Measurements from ENCODE around the gene WDR19.
"Not testable (repeated sequence)": the region's sequence is repeated elsewhere in the genome, so short reads cannot be mapped to it uniquely, and the experiment has no call there.

The WDR19 gene

GRCh38 chr4:39181905-39182638 is at the start of gene WDR19:
TSS of gene WDR19 (plus strand) at chr4:39182529. CDS start at chr4:39182558, 29 bp downstream.
- peak; percentile 98 for DNase-seq

GRCh38 chr4:39133623-39134022 is 48.7 kb upstream of the WDR19 start:
- DNase-seq: no peak

DNA sequence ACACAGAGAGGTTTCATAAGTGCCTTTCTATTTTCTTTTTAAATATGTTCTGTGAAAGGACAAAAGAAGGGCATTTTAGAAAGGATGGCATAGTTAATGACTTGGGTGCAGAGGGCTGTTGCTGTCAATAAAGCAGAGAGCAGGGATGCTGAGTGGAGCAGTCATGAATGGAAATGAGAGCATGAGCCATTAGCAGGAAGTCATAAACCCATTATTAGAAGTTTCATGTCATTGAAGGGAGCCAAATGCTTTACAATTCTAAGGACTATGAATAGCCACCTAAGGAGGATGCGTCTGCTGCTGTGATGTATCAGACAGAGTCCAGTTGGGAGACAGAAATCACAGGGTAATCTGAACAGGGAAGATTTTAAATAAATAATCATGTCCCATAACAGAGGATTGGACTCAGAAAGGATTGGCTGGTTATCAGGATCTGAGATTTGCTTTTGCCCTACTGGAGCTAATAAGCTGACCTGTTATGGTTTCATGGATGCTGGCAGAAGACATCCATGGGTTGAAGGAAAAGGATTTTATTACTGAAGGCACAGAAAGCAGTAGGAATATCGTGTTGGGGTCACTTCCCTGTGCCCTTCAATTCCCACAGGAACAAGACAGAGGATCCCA is 47.5 kb upstream of the WDR19 start:
- no peak for DNase-seq

GRCh38 chr4:39138227-39138626 is 44.1 kb upstream of the WDR19 start:
- DNase-seq: not testable (repeated sequence)

GRCh38 chr4:39146211-39146610 is 36.1 kb upstream of the WDR19 start:
- no peak for DNase-seq

DNA sequence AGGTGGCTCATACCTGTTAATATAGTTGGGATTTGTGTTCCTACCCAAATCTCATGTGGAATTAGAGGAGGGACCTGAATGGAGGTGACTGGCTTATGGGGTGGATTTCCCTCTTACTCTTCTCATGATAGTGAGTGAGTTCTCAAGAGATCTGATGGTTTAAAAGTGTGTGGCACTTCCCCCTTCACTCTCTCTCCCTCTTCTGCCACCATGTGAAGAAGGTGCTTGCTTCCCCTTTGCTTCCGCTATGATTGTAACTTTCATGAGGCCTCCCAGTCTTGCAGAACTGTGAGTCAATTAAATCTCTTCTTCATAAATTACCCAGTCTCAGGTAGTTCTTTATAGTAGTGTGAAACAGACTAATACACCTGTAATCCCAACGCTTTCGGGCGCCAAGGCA is 28.3 kb upstream of the WDR19 start:
- DNase-seq: no peak

- DNase-seq: no peak
Measured at GRCh38 chr4:39157520-39157919, 24.8 kb upstream of the WDR19 start.

GRCh38 chr4:39166177-39166576 is 16.2 kb upstream of the WDR19 start:
- no peak for DNase-seq

DNA sequence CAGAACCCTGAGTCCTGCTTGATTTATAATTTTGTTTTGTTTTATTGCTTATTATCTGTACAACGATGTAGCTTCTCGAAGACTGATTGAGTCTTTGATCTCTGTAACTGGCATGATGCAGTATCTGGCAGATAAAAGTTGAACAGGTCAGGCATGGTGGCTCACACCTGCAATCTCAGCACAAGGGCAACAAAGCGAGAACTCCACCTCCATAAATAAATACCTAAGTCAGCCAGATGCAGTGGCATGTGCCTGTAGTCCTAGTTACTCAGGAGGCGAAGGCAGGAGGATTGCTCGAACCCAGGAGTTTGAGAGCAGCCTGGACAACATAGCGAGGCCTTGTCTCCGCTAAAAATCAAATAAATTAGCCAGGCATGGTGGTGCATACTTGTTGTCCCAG is 15.7 kb upstream of the WDR19 start:
- DNase-seq: no peak

- no peak for DNase-seq
Measured at GRCh38 chr4:39169426-39169825, 12.9 kb upstream of the WDR19 start.

GRCh38 chr4:39170301-39170700 is 12.0 kb upstream of the WDR19 start:
- DNase-seq: no peak

GRCh38 chr4:39178706-39179105 is 3.6 kb upstream of the WDR19 start:
- no peak for DNase-seq

- DNase-seq: no peak
Measured at GRCh38 chr4:39179681-39180080, 2.6 kb upstream of the WDR19 start.

- DNase-seq: not testable (repeated sequence)
Measured at GRCh38 chr4:39180629-39181028, 1.7 kb upstream of the WDR19 start.

DNA sequence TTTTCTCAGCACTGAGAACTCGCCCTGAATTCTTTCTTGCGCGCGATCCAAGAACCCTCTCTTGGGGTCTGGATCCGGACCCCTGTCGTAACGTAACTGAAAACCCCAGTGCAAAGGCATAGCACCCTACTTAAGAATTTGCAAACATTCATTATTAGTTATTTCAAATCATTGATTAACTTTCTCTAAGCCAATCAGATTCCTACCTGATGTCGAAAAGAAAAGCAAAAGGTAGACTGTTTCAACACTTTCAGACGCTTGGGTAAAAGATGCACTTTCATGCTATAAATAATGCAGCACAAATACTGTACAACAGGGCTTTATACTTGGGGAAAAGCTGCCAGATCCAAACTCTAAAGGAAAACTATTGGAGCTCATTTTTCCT is 817 bp upstream of the WDR19 start:
- DNase-seq: no peak

DNA sequence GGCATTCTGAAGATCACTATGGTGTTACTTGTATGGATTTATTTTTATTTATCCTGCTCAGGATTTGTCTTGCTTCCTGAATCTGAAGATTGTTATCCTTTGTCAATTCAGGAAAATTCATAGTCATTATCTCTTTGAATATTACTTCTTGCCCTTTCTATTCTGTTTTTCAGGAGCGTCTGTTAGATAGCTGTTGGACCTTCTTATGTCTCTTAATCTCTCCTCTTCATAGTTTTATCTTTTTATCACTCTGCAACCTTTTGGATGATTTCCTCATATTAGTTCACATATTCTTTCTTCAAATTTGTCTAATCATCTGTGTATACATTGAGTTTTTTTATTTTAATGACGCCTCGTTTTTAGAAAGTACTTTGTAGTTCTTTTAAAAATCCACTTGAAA is 19.6 kb downstream of the WDR19 start:
- DNase-seq: no peak

- no peak for DNase-seq
Measured at GRCh38 chr4:39204543-39204942, 22.2 kb downstream of the WDR19 start.

DNA sequence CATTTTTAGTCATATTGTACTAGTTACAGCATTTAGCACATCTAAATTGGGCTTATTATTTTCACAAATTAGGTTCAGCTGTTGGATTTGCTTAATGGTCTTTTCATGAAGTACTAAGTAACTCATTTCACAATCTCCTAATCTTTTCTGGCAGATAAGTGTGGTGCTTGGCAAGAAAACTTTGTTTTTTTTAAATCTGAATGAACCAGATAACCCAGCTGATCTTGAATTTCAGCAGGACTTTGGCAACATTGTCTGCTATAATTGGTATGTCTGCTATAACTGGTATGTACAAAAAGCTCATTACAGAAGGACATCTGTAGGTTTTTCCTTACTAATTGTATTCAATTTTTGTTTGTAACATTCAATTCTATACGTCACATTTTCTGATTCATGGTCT is 22.7 kb downstream of the WDR19 start:
- no peak for DNase-seq

- no peak for DNase-seq
Measured at GRCh38 chr4:39205476-39205875, 23.1 kb downstream of the WDR19 start.

DNA sequence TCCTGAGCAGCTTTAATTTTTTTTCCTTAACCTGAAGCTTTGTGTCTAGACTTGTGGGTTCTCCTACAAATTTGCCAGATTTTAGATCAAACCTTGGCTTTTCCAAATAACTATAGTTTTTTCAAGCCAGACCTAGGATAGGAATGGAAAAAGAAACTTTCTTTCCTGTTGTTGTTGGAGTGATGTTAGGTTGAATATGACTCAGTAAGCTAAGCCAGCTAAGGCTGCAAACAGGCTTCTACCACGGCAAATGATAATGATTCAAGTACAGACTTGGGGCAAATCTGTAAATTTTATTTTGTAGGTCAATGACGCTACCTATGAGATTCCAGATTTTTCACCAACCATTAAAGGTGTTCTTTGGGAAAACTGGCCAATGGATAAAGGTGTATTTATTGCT is 45.6 kb downstream of the WDR19 start:
- no peak for DNase-seq

DNA sequence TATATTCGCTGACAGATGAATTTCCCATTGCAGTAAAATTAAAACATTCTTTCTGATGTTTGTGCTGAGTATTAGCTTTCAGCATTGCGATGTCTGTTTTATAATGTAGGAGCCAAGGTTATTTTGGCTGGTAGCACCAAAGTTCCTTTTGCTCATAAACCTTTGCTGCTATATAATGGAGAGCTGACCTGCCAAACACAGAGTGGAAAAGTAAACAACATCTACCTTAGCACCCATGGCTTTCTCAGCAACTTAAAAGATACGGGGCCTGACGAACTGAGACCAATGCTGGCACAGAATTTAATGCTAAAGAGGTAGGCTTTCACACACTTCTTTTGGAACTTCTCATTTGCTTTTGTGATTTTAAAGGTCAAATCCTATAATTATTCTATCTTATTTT is 46.0 kb downstream of the WDR19 start:
- DNase-seq: no peak

DNA sequence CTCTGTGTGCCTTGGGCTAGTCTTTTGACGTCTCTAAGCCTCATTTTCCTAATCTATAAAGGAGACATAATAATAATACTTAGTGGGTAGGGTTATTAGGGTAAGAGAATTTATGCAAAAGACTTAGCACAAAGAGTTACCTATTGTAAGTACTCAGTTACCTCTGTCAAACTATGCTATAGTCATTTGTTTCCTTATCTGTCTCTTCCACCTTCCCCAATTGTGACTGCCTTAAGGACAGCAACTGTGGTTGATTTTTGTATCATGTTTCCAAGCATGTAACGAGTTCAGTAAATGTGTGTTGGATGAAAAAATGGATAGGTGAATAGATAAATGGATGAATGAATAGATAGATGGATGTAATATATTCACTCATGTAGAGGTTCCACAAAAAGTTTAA is 48.1 kb downstream of the WDR19 start:
- no peak for DNase-seq

GRCh38 chr4:39231660-39232059 is 49.3 kb downstream of the WDR19 start:
- no peak for DNase-seq

DNA sequence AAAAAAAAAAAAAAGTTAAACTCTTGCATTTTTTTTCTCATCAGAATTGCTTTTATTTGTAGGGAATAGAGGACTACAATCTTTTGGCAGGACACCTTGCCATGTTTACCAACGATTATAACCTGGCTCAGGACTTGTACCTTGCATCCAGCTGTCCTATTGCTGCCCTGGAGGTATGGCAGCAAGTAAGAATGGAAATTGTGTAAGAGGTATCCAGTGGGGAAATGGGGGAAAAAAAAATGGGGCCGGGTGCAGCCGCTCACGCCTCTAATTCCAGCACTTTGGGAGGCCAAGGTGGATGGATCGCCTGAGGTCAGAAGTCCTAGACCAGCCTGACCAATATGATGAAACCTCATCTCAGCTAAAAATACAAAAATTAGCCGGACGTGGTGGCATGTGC is 49.8 kb downstream of the WDR19 start:
- DNase-seq: no peak

GRCh38 chr4:39233114-39233513 is 50.8 kb downstream of the WDR19 start:
- DNase-seq: no peak

All from CD4-positive, alpha-beta T cell treated with Interleukin-12 subunit alpha and Interleukin-12 subunit beta, for 1 hour (primary cell).